GM18519 (cell line): Measurements from ENCODE around the gene SOD1.
"Not testable (repeated sequence)": the region's sequence is repeated elsewhere in the genome, so short reads cannot be mapped to it uniquely, and the experiment has no call there.

Source experiments
- ATAC-seq: cut with Tn5 transposase; IDR thresholded peaks from one replicate; pipeline ENCODE4 v1.9.1; 2021; ENCODE audit warnings: mild to moderate bottlenecking, moderate library complexity; ENCODE audit not compliant: unreplicated experiment, low FRiP score

Gene SOD1

GRCh38 chr21:31659536-31660258 lies at the start of gene SOD1:
SOD1 (plus strand) TSS chr21:31659693; CDS start chr21:31659770, 77 bp downstream.
- peak; percentile 90 for ATAC-seq

GRCh38 chr21:31611445-31611844 lies 48.0 kb upstream of the SOD1 start:
- ATAC-seq = no peak

- ATAC-seq = no peak
Measured at GRCh38 chr21:31612894-31613785, 46.4 kb upstream of the SOD1 start.

GRCh38 chr21:31614705-31615104 lies 44.8 kb upstream of the SOD1 start:
- ATAC-seq = no peak

- no peak for ATAC-seq
Measured at GRCh38 chr21:31616216-31616615, 43.3 kb upstream of the SOD1 start.

GRCh38 chr21:31618696-31619430 lies 40.6 kb upstream of the SOD1 start:
- ATAC-seq = no peak

GRCh38 chr21:31622397-31622796 lies 37.1 kb upstream of the SOD1 start:
- no peak for ATAC-seq

- no peak for ATAC-seq
Measured at GRCh38 chr21:31623664-31624063, 35.8 kb upstream of the SOD1 start.

GRCh38 chr21:31624181-31624580 lies 35.3 kb upstream of the SOD1 start:
- no peak for ATAC-seq

- no peak for ATAC-seq
Measured at GRCh38 chr21:31624961-31625491, 34.5 kb upstream of the SOD1 start.

- no peak for ATAC-seq
Measured at GRCh38 chr21:31629972-31630711, 29.4 kb upstream of the SOD1 start.

- ATAC-seq = not testable (repeated sequence)
Measured at GRCh38 chr21:31631881-31632280, 27.6 kb upstream of the SOD1 start.

- no peak for ATAC-seq
Measured at GRCh38 chr21:31634993-31635392, 24.5 kb upstream of the SOD1 start.

GRCh38 chr21:31636874-31637273 lies 22.6 kb upstream of the SOD1 start:
- ATAC-seq = no peak

GRCh38 chr21:31641416-31641922 lies 18.0 kb upstream of the SOD1 start:
- ATAC-seq = no peak

- ATAC-seq = no peak
Measured at GRCh38 chr21:31644643-31645042, 14.8 kb upstream of the SOD1 start.

GRCh38 chr21:31647650-31648049 lies 11.8 kb upstream of the SOD1 start:
- no peak for ATAC-seq

GRCh38 chr21:31650930-31651329 lies 8.6 kb upstream of the SOD1 start:
- no peak for ATAC-seq

GRCh38 chr21:31651491-31651890 lies 8.0 kb upstream of the SOD1 start:
- ATAC-seq = not testable (repeated sequence)

GRCh38 chr21:31654340-31654739 lies 5.2 kb upstream of the SOD1 start:
- no peak for ATAC-seq
